NCI-H69 (cell line): ENCODE measurements around the gene LRIT3.
"Not testable (repeated sequence)": the region's sequence is repeated elsewhere in the genome, so short reads cannot be mapped to it uniquely, and the experiment has no call there.

Experiments used
- DNase-seq: peaks from one replicate; lab custom pipeline; 2025; lab: John Stamatoyannopoulos, UW

LRIT3 gene

GRCh38 chr4:109859426-109860300, 11.8 kb downstream of the LRIT3 start:
- DNase-seq: not testable (repeated sequence)

DNA sequence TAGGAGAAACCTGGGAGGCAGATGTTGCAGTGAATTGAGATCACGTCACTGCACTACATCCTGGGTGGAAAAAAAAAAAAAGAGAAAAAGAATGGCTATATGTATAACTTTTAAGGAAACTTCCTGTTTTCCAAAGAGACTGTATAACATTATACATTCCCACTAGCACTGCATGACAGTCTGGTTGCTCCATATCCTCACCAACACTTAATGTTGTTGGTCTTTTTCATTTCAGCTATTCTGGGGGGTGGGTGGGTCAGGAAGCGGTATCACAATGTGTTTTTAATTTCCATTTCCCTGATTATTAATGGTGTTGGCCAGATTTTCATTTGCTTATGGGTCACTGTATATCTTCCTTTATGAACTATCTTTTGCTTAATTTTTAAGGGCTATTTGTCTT, 13.4 kb downstream of the LRIT3 start:
- DNase-seq: no peak

DNA sequence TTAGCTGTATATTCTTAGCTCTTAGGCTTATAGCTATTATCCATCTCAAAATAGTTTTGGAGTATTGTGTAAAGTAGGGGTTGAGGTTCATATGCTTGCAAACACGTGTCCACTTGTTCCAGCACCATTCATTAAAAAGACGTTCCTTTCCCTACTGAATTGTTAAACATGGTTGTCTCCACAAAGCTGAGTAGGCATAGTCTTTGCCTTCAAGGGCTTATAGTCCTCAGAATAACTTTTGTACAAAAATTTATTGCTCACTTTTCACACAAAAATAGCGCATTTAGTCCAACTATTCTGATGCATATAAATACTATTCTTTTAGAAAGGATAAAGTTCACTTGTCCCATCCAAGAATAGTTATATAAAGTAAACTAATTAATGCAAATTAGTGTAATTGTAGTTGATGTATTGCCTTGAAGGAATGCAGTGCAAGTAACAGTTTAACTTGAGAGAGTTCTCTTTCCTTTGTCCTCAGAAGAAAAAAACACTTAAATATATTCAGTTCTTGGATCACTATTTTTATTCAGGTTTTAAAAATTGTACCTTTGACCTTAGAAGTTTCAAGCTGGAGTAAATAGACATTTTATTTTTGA, 14.1 kb downstream of the LRIT3 start:
- no peak for DNase-seq

DNA sequence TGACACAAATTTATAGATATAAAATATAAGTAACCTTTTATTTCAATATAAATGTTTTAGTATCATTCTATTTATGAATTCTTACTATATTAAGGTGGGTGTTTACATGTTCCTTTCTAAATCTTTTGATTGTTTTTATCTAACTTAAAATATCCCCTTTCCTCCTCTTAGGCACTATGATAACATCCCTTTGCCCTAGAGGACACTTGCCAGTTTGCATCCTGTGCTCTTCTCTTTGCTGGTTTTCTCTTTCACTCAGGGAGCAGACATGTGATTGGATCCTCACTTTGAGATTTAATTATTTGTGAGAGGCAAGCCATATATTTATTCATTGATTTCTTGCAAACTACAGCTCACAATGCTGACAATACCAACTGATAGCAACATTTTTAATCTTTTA, 16.2 kb downstream of the LRIT3 start:
- no peak for DNase-seq

DNA sequence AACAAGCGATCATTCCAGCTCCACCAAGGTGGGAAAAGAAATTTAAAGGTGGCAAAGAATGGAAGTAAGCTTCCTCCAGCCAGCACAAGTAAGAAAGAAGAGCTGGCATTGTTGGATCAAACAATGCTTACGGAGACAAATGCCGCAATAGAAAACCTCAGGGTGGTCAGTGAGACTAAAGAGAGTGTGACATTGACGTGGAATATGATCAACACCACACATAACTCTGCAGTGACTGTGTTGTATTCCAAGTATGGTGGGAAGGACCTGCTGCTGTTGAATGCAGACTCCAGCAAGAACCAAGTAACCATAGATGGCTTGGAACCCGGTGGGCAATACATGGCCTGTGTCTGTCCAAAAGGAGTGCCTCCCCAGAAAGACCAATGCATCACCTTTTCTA, 22.2 kb downstream of the LRIT3 start:
- no peak for DNase-seq

DNA sequence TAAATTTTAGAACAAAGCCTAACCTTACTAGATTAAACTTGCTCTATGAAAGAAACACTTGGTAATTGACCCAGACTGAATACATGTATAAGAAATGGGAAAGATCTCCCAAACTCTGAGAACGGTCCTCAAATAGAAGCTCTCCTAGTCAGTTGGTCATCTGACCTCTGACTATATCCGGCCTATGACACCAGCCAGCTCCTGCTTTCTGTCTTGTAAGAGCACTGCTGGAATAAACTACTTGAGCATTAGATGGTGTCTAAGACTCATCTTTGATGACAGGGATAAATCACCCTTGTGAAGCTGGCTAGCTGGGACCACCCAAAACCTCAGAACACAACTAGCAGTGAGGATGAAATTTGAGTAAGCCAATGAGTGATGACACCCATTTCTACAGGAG, 24.2 kb downstream of the LRIT3 start:
- no peak for DNase-seq

DNA sequence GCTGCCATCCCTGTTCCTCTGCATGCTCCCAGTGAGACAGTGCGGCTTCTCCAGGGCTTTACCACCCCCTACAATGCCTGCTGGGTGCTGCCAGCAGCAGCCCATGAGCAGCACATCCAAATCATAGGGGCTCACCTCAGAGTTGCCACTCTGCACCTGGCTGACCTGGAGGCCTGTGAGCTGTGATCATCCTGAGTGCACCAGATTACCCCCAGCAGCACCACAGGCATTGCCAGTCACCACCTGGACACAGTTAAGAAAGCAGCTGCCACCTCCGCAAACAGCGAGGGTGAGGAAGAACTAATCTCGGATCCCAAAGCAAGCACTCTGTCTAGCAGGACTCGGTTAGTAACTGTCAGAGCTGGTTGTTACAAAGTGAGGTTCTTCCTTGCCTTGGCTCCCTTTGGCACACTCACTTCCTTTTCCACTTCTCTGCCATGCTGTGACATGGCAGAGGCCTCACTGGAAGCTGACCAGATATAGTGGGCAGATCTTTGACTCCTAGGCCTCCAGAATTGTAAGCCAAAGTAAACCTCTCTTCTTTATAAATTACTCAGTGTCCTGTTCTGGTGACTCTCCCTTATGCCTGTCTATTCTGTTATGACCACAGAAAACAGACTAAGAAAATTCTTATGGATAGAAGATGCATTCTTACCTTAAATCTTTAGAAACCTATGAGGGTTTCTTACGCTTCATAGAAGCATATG, 25.2 kb downstream of the LRIT3 start:
- no peak for DNase-seq

DNA sequence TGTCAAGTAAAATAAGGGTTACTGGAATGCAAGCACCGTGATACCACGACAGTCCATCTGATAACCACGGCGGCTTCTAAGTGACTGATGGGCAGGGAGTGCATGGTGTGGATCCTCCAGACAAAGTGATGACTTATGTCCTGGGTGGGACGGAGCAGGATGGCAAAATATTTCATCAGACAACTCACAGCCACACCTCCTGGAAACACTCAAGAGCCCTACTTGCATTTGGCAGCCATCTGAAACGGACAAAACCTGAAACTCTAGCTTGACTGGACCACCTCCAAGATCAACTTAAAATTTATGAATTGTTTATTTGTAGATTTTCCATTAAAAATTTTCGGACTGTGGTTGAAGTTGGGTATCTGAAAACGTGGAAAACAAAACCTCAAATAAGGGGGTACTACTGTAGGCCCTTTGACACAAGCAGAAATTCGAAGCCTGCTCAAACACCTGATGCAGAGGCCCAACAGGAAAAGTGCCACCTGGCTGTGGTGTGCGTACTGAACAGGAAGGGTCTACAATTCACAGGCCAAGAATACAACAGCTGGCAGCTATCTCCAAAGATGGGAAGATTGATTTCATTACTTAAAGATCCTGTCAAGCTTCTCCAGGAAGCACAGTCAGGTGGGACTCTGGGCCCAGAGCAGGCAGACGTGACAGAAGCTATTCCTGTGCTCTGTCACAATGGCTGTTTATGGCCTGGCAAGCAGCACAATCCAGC, 26.0 kb downstream of the LRIT3 start:
- DNase-seq: no peak

DNA sequence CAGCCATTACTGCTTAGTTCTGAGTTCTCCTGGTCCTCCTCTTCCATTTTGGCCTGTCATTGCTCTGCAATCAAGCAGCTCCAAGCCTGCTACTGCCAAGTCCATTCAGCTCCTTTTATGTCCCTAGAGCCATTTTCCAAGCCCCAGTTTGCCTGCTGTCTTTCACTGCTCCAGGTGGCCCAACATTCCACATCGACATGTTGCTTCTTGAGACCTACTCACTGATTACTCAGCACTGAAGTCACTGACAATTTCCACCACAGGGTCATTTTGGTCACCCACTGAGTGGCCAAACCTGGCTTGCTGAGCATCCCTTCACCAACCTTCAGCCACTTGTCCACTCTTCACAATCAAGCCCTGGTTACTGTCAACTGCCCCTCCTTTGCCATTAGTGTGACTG, 27.2 kb downstream of the LRIT3 start:
- no peak for DNase-seq

- DNase-seq: not testable (repeated sequence)
Observed at GRCh38 chr4:109875553-109875952, 27.6 kb downstream of the LRIT3 start.

DNA sequence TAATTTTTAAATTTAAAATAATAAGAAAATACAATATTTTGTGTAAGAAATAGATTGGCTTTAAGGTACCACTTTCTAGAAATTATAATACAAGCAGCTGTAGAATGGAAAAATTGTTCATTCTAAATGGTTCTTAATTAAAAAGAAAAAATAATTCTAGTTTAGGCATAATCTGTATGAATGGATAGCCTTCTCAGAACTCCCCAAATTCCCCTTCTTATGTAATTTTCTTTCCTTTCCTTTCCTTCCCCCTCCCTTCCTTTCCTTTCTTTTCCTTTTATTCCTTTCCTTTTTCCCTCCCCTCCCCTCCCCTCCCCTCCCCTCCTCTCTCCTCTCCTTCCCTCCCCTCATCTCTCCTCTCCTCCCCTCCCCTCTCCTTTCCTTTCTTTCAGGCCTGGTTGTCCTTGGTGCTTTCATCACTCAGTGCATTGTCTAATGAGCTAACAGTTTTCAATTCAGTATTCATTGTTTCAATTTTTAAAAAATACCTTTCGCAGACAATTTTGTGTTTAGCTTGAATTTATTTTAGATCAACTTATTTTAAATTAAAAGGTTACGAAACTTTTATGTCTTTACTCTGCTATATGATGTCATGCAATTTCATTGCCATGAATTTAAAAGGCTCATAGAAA, 28.8 kb downstream of the LRIT3 start:
- DNase-seq: no peak

GRCh38 chr4:109877400-109877799, 29.5 kb downstream of the LRIT3 start:
- no peak for DNase-seq

- DNase-seq: no peak
Observed at GRCh38 chr4:109878355-109878754, 30.4 kb downstream of the LRIT3 start.

DNA sequence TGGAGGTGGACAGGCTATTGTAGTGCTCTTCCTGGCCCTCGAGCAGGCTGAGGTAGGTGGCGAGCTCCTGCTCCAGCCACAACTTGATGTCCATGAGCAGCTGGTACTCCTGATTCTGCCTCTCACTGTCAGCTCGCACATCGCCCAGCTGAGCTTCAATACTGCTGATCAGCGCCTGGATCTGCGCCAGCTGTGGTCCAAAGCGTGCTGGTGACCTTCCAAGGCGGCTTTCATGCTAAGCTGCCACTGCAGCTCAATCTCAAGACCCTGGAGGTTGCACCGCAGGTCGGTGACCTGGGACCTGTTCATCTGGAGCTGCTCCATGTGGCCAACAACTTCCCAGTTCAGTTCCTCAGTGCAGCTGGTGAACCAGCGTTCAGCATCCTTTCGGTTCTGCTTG, 31.2 kb downstream of the LRIT3 start:
- DNase-seq: no peak

- no peak for DNase-seq
Observed at GRCh38 chr4:109879636-109880314, 31.9 kb downstream of the LRIT3 start.

GRCh38 chr4:109886303-109886702, 38.4 kb downstream of the LRIT3 start:
- DNase-seq: no peak

DNA sequence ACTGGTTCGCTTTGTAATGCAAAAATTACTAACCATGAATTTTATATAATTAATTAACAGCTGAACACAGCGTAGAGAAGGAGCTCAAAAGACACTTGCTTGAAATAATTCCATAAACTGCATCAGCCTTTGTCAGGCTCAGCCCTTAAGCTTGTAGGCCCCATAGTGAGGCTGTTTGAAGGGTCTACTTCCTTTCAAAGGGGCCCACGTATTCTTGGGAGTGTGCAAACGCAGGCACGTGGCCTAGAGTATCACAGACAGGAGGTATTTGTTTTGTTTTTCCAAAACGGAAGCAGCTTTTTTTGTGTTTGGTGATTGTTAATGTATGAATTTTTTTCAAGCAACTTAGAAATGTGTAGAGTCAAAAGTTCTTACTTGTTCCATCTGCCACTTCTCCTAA, 39.2 kb downstream of the LRIT3 start:
- no peak for DNase-seq

GRCh38 chr4:109890076-109890475, 42.2 kb downstream of the LRIT3 start:
- DNase-seq: no peak

- DNase-seq: no peak
Observed at GRCh38 chr4:109902559-109903251, 54.8 kb downstream of the LRIT3 start.

GRCh38 chr4:109908731-109909130, 60.8 kb downstream of the LRIT3 start:
- DNase-seq: no peak

- DNase-seq: no peak
Observed at GRCh38 chr4:109910256-109910655, 62.3 kb downstream of the LRIT3 start.
